Vagina (tissue), 2 donors: ENCODE results near the gene EXOC6B. TPM values are rescaled to one million over a fixed set of nuclear protein-coding genes. Genes with fewer than 3 reads are reported as not detected.
A peak's percentile ranks its signal among the peaks of the same experiment; 100 is the strongest.

Source experiments
- DNase-seq, 2 donors: peaks; one replicate each; pipeline ENCODE4 v3.0.0-alpha.2; 2017; ENCODE audit errors: extremely low spot score in 2 of 2
- H3K27ac ChIP-seq: fragments of 200-600 bp; sonication (generic); one replicate; pipeline ENCODE4 v1.5.1; 2019
- H3K27me3 ChIP-seq: fragments of 200-600 bp; sonication (generic); one replicate; pipeline ENCODE4 v1.5.1; 2019
- H3K36me3 ChIP-seq, 2 donors: fragments of 200-600 bp; sonication (generic); one replicate each; pipeline ENCODE4 v1.5.1; 2017 to 2019
- H3K4me1 ChIP-seq: fragments of 200-600 bp; sonication (generic); one replicate; pipeline ENCODE4 v1.5.1; 2019
- H3K4me3 ChIP-seq, 2 donors: fragments of 200-600 bp; sonication (generic); 1 replicate in 1 of 2; 2 replicates in 1 of 2; pipeline ENCODE4 v1.5.1; 2016 to 2019
- H3K9me3 ChIP-seq: fragments of 200-600 bp; sonication (generic); one replicate; pipeline ENCODE4 v1.5.1; 2019
- POLR2A ChIP-seq, 2 donors: fragments of 450-650 bp; IDR thresholded peaks; one replicate each; pipeline ENCODE4 v1.6.1; 2017; ENCODE audit warnings: antibody characterized with exemption in 2 of 2, mild to moderate bottlenecking in 2 of 2, moderate library complexity in 2 of 2
- POLR2AphosphoS5 ChIP-seq, 2 donors: sonication (generic); formaldehyde crosslinking; IDR thresholded peaks; one replicate each; pipeline ENCODE4 v1.9.0; 2017; ENCODE audit warnings: antibody characterized with exemption in 2 of 2, mild to moderate bottlenecking in 2 of 2, low read depth in 1 of 2; ENCODE audit not compliant: insufficient read depth in 1 of 2
- intact Hi-C: fragments of 100-400 bp; cut with DNase I; formaldehyde crosslinking; loops from one replicate; pipeline ENCODE4 v1.15.1; 2023
- total RNA-seq: library from RNA; depleted of rRNA; stranded (reverse); fragments of >200 nt; gene quantifications from one replicate; pipeline ENCODE4 v1.2.3, GENCODE V29; 2016
- TF ChIP-seq, protein P1 (sequence below), 3 experiments: fragments of 450-650 bp in 2 of 3; fragments of 200-600 bp in 1 of 3; sonication (generic) in 1 of 3; IDR thresholded peaks; one replicate each; pipeline ENCODE4 v1.5.1; 2017 to 2019; ENCODE audit warnings: antibody characterized with exemption in 3 of 3, mild to moderate bottlenecking in 2 of 3, moderate library complexity in 2 of 3

The EXOC6B gene
- total RNA-seq, 1 donor from 2014 or later = 41.5 TPM

DNA sequence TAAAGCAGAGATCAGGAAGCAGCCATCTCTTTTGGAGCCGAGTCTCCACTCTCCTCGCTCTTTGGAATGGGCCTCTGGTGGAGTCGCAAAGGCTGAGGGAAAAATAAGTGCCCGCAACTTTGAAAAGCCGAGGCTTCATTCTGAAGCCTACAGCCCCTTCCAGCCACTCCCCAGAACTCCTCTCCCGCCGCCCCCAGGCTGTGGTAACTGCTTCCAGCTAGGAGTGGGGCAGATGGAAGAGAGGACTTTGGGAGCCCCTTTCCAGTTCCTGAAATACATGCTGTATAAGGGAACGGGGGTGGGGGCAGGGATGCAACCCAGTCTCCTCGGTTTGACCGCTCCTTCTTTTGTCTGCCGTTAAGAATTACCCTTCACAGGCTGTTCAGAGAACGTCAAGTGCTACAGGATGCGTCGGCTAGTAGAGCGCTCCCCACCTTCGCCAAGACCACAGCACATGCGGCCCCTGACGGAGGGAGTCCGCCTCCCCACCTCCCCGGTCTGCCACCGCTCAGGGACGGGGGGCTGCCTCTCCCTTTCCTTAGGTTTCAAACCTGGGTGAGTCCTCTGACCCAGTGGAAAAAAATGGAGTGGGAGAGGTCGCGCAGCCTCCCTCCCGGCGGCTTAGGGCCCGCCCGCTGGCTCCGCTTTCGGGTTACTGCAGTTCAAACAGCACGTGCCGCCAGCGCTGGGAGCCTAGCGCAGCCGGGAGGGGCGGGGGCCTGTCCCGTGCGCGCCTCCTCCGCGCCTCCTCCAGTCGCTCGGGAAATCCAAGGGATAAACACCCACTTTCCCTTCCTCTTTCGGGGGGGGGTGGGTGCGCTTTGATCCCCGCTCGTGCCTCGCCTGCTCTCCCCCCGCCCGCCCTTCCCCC is 683.0 kb downstream of the EXOC6B start:
- H3K27me3 ChIP-seq = peaks cover 21% of the 10 kb centered on the region
- peak overlapping the region; percentile 40 to 42 for H3K4me3 ChIP-seq
- H3K36me3 ChIP-seq = no peaks in the 10 kb centered on the region
- intact Hi-C loops = loop anchor here (10.0 kb wide), 2 partner anchors 208 to 442 kb away; no protein-coding TSS in a partner anchor
- peak overlapping the region; percentile 51 for H3K27ac ChIP-seq
- peak; percentile 80 to 87 for DNase-seq
- TF ChIP-seq, protein P1, sequence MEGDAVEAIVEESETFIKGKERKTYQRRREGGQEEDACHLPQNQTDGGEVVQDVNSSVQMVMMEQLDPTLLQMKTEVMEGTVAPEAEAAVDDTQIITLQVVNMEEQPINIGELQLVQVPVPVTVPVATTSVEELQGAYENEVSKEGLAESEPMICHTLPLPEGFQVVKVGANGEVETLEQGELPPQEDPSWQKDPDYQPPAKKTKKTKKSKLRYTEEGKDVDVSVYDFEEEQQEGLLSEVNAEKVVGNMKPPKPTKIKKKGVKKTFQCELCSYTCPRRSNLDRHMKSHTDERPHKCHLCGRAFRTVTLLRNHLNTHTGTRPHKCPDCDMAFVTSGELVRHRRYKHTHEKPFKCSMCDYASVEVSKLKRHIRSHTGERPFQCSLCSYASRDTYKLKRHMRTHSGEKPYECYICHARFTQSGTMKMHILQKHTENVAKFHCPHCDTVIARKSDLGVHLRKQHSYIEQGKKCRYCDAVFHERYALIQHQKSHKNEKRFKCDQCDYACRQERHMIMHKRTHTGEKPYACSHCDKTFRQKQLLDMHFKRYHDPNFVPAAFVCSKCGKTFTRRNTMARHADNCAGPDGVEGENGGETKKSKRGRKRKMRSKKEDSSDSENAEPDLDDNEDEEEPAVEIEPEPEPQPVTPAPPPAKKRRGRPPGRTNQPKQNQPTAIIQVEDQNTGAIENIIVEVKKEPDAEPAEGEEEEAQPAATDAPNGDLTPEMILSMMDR (IDR thresholded peaks at IDR 0.05) = no peak
- TF ChIP-seq POLR2AphosphoS5 (IDR thresholded peaks at IDR 0.05; ENCODE audit: insufficient read depth in 1 of 2, low read depth in 1 of 2) = peak; percentile 31 to 58
- peaks cover 68% of the 10 kb centered on the region for H3K4me1 ChIP-seq
- no peaks in the 10 kb centered on the region for H3K9me3 ChIP-seq

DNA sequence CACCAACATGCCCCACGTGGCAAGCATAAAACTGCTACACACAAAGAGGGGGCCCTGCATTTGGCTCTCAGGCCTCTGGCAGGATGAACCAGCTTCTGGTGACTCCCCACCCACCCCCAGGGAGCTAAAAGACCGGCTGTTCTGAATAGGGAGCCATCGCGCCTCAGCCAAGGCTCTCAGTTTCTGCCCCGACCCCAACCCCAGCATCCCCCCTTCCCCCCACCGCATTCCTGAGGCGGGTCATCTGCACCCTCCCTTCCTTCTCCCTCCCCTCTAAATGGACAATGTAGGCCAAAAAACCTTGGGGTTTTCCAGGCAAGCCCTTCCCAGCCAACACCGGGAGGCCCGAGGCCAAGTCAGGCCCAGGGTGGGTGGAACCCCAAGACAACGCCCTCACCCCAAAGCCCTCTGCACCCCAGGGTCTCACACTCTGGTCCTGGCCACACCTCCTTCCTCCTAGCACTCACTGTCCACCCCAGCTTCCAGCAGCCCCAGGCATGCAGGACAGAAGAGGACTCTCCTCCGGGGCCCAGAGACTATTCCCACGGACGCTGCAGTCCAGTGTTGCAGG is 683.9 kb downstream of the EXOC6B start:
- Histone ChIP-seq H3K4me3 (no peak overlapping the region), H3K4me1 (peaks cover 59% of the 10 kb centered on the region), H3K27ac (no peak overlapping the region), H3K9me3 (no peaks in the 10 kb centered on the region), H3K36me3 (no peaks in the 10 kb centered on the region), H3K27me3 (peaks cover 15% of the 10 kb centered on the region)
- DNase-seq = peak in 1 of 2 donors; percentile 76
- TF ChIP-seq POLR2AphosphoS5 (IDR thresholded peaks at IDR 0.05; ENCODE audit: insufficient read depth in 1 of 2, low read depth in 1 of 2) (no peak), POLR2A (IDR thresholded peaks at IDR 0.05) (no peak)
- TF ChIP-seq, protein P1 (IDR thresholded peaks at IDR 0.05) = no peak
- intact Hi-C loops = loop anchor here (10.0 kb wide), 2 partner anchors 207 to 443 kb away; no protein-coding TSS in a partner anchor

DNA sequence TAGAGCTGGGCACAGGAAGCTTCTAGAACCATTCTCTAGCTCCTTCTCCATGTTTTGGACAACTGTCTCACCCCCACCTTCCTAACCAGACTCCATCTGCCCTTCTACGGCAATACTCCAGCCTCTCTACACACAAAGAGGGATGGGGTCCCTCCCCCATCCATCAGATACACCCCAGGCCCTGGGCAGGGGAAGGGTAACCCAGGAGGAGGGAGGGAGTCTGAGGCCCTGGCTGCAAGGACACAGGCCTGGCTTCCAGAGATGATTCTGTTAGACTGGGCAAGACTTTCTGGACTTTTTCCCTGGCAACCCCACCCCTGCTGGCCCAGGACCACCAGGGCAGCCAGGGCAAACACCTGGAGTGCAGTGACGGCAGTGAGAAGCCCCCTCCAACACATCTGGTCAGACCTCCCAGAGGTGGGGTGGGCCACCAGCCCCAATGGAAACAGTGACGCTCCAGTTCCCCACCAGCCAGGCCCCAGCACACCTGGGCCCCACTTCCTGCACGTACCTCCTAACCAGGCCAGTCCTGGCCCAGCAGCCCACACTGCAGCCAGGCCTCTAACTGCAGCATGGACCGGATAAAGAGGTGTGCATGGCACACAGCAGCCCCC is 684.7 kb downstream of the EXOC6B start:
- DNase-seq = peak in 1 of 2 donors; percentile 80
- TF ChIP-seq POLR2AphosphoS5 (IDR thresholded peaks at IDR 0.05; ENCODE audit: insufficient read depth in 1 of 2, low read depth in 1 of 2) (no peak), POLR2A (IDR thresholded peaks at IDR 0.05) (no peak)
- TF ChIP-seq, protein P1 (IDR thresholded peaks at IDR 0.05) = no peak
- intact Hi-C loops = loop anchor here (10.0 kb wide), 2 partner anchors 206 to 444 kb away; no protein-coding TSS in a partner anchor
- peaks cover 51% of the 10 kb centered on the region for H3K4me1 ChIP-seq
- H3K36me3 ChIP-seq = no peaks in the 10 kb centered on the region
- no peak overlapping the region for H3K27ac ChIP-seq
- no peaks in the 10 kb centered on the region for H3K9me3 ChIP-seq
- peaks cover 12% of the 10 kb centered on the region for H3K27me3 ChIP-seq
- no peak overlapping the region for H3K4me3 ChIP-seq

DNA sequence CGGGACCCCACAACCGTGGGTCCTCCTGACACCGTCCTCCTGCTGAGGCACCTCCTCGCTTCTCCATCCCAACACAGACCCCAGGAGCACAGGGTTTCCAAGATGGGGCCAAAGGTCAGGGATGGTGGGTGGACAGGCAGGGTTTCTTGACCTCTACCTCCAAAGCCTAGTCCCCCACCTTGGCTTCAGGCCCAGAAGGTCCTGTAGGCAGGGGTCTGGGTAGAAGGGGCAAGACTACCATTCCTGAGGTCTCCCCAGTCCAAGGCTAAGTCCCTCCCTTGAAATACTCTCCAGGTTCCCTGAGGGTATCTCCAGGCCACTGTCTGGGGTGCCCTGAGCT is 685.2 kb downstream of the EXOC6B start:
- peaks cover 46% of the 10 kb centered on the region for H3K4me1 ChIP-seq
- intact Hi-C loops = loop anchor here (10.0 kb wide), 2 partner anchors 206 to 444 kb away; no protein-coding TSS in a partner anchor

More for the DNA sequence above, 685.2 kb downstream of the EXOC6B start:
- no peaks in the 10 kb centered on the region for H3K9me3 ChIP-seq
- DNase-seq = no peak
- no peaks in the 10 kb centered on the region for H3K36me3 ChIP-seq
- H3K4me3 ChIP-seq = no peak overlapping the region
- H3K27me3 ChIP-seq = peaks cover 12% of the 10 kb centered on the region
- TF ChIP-seq POLR2AphosphoS5 (IDR thresholded peaks at IDR 0.05; ENCODE audit: insufficient read depth in 1 of 2, low read depth in 1 of 2) (no peak), POLR2A (IDR thresholded peaks at IDR 0.05) (no peak)
- TF ChIP-seq, protein P1 (IDR thresholded peaks at IDR 0.05) = no peak
- no peak overlapping the region for H3K27ac ChIP-seq
